Measurements from ENCODE around the gene MYLK3. TPM values are rescaled to one million over a fixed set of nuclear protein-coding genes. Genes with fewer than 3 reads are reported as not detected.

The MYLK3 gene
- total and polyA plus RNA-seq, 2 donors (not counting 3 experiments of a cell fraction or from before 2014, with no cell fraction given) = not detected

DNA sequence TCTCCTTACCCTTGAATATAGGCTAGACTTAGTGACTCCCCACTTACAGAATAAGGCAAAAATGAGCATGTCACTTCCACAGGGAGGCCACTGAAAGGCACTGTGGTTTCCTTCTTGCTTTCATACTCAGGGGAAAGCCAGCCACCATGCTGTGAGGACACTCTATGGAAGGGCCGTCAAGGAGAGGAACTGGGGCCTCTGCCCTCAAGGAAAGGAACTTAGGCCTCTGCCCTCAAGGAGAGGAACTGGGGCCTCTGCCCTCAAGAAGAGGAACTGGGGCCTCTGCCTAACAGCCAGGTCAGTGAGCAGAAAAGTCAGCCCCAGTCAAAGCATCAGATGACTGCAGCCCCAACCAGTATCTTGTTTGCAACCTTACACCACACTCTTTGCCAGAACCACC lies 89.2 kb downstream of the MYLK3 start:
- Histone ChIP-seq H3K9me1 (replicated peaks; ENCODE audit: control insufficient read depth, extremely low read depth, insufficient read depth, low read length) (no peaks in the 10 kb centered on the region), H2AFZ (ENCODE audit: low read depth, low read length) (no peak overlapping the region), H3K4me1 (ENCODE audit: control insufficient read depth, extremely low read depth, insufficient read depth, low read length) (no peaks in the 10 kb centered on the region), H3K9me3 (replicated peaks; ENCODE audit: control insufficient read depth, insufficient read depth, low read length) (no peaks in the 10 kb centered on the region), H4K20me1 (replicated peaks; ENCODE audit: control insufficient read depth, extremely low read depth, insufficient read depth, low read length) (no peaks in the 10 kb centered on the region), H3K79me2 (ENCODE audit: control insufficient read depth, insufficient read depth, low read length) (no peaks in the 10 kb centered on the region), H3K27me3 (ENCODE audit: control insufficient read depth in 2 of 2, insufficient read depth in 2 of 2, low read length in 2 of 2) (no peaks in the 10 kb centered on the region), H3K36me3 (ENCODE audit: control insufficient read depth in 2 of 2, extremely low read depth in 1 of 2, insufficient read depth in 2 of 2, low read length in 2 of 2) (peaks cover 13 to 21% of the 10 kb centered on the region in 2 experiments), H3K27ac (ENCODE audit: insufficient read depth, low read depth, low read length) (no peak overlapping the region), H3K9ac (replicated peaks; ENCODE audit: extremely low read depth, insufficient read depth, low read length) (no peak overlapping the region), H3K4me2 (ENCODE audit: insufficient read depth, low read length) (no peak overlapping the region), H3K4me3 (replicated peaks in 1 of 3; ENCODE audit: insufficient read depth in 1 of 3, low read depth in 1 of 3, low read length in 3 of 3) (no peak overlapping the region)
- ChIA-PET POLR2A (interaction anchor here (0.7 kb wide), 1 partner anchor 131 kb away, joined by 3 read pairs; no protein-coding TSS in a partner anchor), CTCF (interaction anchor here (3.1 kb wide), 1 partner anchor 15 kb away, joined by 17 read pairs; no protein-coding TSS in a partner anchor)
- TF ChIP-seq GATA2 (IDR thresholded peaks at IDR 0.05; ENCODE audit: insufficient read depth, insufficient read length, low read depth, low read length) = no peak
- no peak for TF ChIP-seq POLR2A (IDR thresholded peaks at IDR 0.05; ENCODE audit: low read depth, low read length)
- no peak for TF ChIP-seq EZH2 (IDR thresholded peaks at IDR 0.05; ENCODE audit: borderline replicate concordance, low read depth, low read length, severe bottlenecking)
- TF ChIP-seq FOS (IDR thresholded peaks at IDR 0.05; ENCODE audit: borderline replicate concordance, insufficient read depth, low read length) = no peak
- TF ChIP-seq, protein P1, sequence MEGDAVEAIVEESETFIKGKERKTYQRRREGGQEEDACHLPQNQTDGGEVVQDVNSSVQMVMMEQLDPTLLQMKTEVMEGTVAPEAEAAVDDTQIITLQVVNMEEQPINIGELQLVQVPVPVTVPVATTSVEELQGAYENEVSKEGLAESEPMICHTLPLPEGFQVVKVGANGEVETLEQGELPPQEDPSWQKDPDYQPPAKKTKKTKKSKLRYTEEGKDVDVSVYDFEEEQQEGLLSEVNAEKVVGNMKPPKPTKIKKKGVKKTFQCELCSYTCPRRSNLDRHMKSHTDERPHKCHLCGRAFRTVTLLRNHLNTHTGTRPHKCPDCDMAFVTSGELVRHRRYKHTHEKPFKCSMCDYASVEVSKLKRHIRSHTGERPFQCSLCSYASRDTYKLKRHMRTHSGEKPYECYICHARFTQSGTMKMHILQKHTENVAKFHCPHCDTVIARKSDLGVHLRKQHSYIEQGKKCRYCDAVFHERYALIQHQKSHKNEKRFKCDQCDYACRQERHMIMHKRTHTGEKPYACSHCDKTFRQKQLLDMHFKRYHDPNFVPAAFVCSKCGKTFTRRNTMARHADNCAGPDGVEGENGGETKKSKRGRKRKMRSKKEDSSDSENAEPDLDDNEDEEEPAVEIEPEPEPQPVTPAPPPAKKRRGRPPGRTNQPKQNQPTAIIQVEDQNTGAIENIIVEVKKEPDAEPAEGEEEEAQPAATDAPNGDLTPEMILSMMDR (IDR thresholded peaks at IDR 0.05; ENCODE audit: extremely low read depth in 1 of 2, insufficient read depth in 1 of 2, low read depth in 1 of 2, low read length in 2 of 2) = no peak
- no peak for TF ChIP-seq JUN (IDR thresholded peaks at IDR 0.05; ENCODE audit: borderline replicate concordance, insufficient read depth, insufficient read length, low read depth)
- no peak for TF ChIP-seq POLR2AphosphoS5 (IDR thresholded peaks at IDR 0.05; ENCODE audit: insufficient read depth, low read depth, low read length)
- TF ChIP-seq, protein P2, sequence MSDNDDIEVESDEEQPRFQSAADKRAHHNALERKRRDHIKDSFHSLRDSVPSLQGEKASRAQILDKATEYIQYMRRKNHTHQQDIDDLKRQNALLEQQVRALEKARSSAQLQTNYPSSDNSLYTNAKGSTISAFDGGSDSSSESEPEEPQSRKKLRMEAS (IDR thresholded peaks at IDR 0.05; ENCODE audit: insufficient read depth, insufficient read length) = no peak
- no peak for TF ChIP-seq MYC (IDR thresholded peaks at IDR 0.05; ENCODE audit: low read depth, low read length)
- FAIRE-seq = no peak
- dilution Hi-C loops (cut with MboI; ENCODE audit: extremely low pct_ligation_motif_present, low sequenced_read_pairs) (no loop called here), intact Hi-C loops (cut with micrococcal nuclease) (no loop called here)
- no peak for DNase-seq (ENCODE audit: low read depth, low spot score)
- no TSS peak for BruUV-seq (replicated peaks)

Other genes with a start within 250 kb of the MYLK3 start
- 42.2 and 44.9 TPM in 2 replicates for gene SHCBP1, start 127.0 kb downstream of the MYLK3 start, total RNA-seq
- 9.3 and 13.9 TPM in 2 replicates for gene SHCBP1, start 127.0 kb downstream of the MYLK3 start, polyA plus RNA-seq
- gene VPS35, start 59.2 kb downstream of the MYLK3 start, total RNA-seq = 101 and 102 TPM in 2 replicates
- 11.6 and 19.7 TPM in 2 replicates for gene VPS35, start 59.2 kb downstream of the MYLK3 start, polyA plus RNA-seq
- 31.1 and 34.9 TPM in 2 replicates for gene ORC6, start 58.7 kb downstream of the MYLK3 start, total RNA-seq
- 11.1 and 15.9 TPM in 2 replicates for gene ORC6, start 58.7 kb downstream of the MYLK3 start, polyA plus RNA-seq
- gene C16orf87, start 82.8 kb upstream of the MYLK3 start, total RNA-seq = 8.5 and 11.1 TPM in 2 replicates
- 1.6 and 2.4 TPM in 2 replicates for gene C16orf87, start 82.8 kb upstream of the MYLK3 start, polyA plus RNA-seq
- gene GPT2, start 136.0 kb upstream of the MYLK3 start, total RNA-seq = 16.1 and 17.9 TPM in 2 replicates
- 10.8 and 13.1 TPM in 2 replicates for gene GPT2, start 136.0 kb upstream of the MYLK3 start, polyA plus RNA-seq
- gene DNAJA2, start 225.3 kb upstream of the MYLK3 start, total RNA-seq = 57.5 and 61.4 TPM in 2 replicates
- 4.6 and 6.4 TPM in 2 replicates for gene DNAJA2, start 225.3 kb upstream of the MYLK3 start, polyA plus RNA-seq